COR-L47 (cell line): Measurements from ENCODE around the gene ERFL.
A peak's percentile ranks its signal among the peaks of the same experiment; 100 is the strongest.
"Not testable (repeated sequence)": the region's sequence is repeated elsewhere in the genome, so short reads cannot be mapped to it uniquely, and the experiment has no call there.

Experiments
- DNase-seq: peaks from one replicate; lab custom pipeline; 2025; lab: John Stamatoyannopoulos, UW

ERFL gene

DNA sequence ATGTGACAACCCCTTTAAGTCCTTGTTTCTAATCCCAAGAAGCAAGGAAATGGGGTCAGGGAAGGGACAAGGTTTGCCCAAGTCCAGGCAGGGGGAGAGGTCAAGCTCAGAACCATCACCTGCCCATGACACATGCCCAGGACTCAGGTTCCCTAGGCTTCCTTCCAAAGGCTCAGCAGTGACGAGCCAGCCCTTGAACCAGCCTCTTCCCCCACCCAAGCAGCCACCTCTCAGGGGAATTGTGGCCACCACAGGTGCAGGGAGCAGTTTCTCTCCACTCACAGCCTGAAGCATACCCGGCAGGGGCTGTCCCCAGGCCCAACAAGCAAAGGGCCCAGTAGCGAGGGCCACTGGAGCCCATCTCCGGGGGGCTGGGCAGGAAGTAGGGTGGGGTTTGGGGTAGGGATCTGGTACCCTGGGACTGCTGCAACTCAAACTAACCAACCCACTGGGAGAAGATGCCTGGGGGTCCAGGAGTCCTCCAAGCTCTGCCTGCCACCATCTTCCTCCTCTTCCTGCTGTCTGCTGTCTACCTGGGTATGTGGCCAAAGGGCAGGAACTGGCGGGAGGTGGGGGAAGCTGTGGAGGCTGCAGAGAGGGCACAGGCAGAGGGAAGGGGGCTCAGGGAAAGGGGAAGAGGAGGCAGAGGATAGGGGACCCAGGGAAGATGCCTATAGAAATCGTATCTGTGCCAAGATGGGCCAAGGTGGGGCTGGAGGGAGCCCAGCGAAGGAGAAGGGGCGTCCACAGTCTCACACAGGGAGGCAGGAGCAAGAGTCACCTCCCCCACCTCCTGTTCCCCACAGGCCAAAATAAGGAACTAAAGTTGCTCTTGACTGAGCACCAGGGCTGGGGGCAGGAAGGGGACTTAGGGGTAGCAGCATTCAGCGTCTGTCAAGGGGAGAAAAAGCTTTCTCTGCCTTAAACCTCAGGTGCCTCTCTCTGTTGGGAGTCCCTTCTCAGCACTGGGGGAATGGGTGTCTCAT is 51.1 kb downstream of the ERFL start, which contains the start of gene CD79A:
CD79A (plus strand) TSS at position 433 of the 986 bp plus-strand sequence; CDS start at position 459, 26 bp downstream.
- no peak for DNase-seq

- not testable (repeated sequence) for DNase-seq
Measured at GRCh38 chr19:41875973-41876372, 52.3 kb downstream of the ERFL start.

DNA sequence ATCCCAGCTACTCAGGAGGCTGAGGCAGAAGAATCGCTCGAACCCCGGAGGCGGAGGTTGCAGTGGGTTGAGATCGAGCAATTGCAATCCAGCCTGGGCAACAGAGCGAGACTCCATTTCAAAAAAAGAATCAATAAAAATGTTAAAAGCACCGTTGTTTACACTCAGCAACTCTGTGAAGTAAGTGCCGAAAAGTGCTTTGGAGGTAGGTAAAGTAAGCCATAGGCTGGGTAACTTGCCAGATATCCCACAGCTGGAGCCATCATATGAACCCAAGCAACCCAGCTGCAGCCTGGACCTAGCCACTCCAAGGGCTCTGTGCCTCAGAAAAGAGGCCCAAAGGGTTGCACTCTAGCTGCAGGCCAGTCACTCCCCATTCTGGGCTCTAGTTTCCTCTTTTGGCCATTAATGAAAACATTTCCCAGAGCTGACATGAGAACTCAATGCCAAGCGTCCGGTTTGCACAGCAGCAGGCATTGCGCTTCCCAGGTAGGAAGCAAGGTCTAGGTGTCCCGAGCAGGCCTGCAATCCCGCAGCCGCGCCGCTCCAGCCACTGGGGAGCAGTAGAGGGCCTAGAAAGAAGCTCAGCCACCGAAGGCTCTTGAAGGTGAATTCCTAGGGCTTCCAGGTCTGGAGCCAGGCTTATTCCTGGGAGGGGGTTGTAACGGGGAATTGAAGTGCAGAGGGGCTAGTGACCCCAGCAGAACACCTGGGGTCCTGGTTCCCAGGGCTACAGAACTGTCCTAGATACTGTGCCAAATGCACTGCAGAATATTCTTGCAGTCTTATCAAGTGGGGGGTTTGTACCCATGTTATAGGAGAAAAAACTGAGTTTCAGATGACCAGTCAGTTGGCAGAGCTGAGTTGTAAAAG is 55.2 kb downstream of the ERFL start:
- peak; percentile 28 for DNase-seq

GRCh38 chr19:41872384-41872774 is 55.9 kb downstream of the ERFL start:
- DNase-seq = no peak

GRCh38 chr19:41871573-41872383 is 56.5 kb downstream of the ERFL start:
- no peak for DNase-seq

- no peak for DNase-seq
Measured at GRCh38 chr19:41870401-41870873, 57.8 kb downstream of the ERFL start.

- peak; percentile 44 for DNase-seq
Measured at GRCh38 chr19:41869374-41869955, 58.8 kb downstream of the ERFL start.

DNA sequence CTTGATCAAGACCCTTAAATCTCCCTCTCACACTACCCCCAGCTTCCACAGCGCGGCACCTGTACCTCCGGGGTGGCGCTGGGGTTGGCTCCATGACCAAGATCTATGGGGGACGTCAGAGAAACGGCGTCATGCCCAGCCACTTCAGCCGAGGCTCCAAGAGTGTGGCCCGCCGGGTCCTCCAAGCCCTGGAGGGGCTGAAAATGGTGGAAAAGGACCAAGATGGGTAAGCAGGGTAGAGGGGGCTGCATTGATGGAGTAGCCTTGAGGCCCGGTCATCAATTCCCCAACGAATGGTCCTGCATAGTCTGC is 59.3 kb downstream of the ERFL start:
- no peak for DNase-seq

DNA sequence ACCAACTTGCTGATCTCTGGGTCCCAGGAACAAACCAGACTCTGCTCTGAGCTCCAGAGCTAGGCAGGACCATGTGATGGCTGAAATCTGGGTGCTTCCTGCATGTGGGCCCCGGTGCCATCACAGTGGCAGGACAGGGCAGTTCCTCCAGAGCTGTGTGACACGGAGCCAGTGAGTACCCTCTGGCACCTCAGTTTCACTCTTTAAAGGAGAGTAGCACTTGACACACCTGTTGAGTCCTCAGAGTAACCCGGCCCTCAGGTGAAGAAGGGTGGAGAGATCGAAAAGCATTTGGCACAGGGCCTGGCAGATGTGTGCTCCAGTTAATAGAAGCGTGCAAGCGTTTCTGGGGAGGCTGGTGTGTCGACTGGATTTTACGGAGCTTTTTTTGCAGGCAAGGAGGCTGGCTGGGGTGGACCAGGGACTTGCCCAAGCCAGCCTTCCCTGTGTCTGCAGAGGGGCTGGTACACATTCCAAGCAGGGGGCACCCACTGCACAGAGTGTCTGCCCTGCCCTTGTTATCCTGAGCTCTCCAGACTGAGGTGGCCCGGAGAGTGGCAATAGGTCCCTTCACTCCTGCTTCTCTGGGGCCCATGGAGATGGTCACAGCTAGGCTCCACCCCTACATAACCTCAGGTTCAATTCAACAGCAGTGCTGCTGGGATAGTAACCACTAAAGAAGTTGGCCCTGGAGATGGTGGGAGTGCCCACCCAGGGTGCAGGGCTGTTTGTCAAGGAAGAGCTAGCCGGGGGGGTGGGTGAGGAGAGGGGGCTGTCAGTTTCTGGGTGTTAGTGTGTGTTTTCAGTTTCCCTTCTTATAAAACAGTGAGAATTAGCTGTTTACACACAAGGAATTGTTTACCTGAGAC is 59.9 kb downstream of the ERFL start:
- no peak for DNase-seq

DNA sequence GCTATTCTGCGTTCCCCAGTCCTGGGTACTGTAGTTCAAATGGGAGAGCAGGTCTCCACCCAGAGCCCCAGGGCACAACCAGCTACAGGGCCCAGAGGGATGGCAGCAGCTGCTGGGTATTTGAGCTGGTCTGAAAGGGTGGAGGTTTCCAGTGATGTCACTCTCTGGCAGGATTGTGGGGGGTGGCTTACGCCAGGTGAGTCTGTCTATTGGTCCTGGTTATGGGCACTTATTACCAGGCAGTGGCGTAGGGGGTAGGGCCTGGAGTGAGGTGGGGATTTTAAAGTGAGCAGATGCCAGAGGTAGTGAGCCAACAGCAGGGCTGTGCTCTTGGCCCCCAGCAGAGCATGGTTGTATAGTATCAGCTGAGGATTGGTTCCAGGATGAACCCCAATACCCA is 62.0 kb downstream of the ERFL start:
- DNase-seq = no peak

DNA sequence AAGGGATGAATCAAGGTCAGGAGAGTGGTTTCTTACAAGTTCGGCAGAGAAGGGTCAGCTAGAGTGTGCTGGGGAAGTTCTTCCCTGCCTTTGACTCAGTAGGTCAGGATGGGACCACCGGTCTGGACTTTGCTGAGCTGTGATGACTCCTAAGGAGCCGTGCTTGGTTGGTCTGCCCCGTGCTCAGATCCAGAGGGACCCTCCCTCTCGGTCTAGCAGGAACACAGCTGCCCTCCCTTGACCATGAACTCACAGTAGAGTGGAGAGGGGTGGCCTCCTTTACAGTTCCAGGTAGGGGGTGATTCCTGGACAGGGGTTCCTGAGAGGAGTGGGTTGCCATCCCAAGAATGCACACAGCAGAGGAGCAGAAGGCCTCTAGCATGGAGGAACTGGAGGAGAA is 63.9 kb downstream of the ERFL start:
- no peak for DNase-seq

DNA sequence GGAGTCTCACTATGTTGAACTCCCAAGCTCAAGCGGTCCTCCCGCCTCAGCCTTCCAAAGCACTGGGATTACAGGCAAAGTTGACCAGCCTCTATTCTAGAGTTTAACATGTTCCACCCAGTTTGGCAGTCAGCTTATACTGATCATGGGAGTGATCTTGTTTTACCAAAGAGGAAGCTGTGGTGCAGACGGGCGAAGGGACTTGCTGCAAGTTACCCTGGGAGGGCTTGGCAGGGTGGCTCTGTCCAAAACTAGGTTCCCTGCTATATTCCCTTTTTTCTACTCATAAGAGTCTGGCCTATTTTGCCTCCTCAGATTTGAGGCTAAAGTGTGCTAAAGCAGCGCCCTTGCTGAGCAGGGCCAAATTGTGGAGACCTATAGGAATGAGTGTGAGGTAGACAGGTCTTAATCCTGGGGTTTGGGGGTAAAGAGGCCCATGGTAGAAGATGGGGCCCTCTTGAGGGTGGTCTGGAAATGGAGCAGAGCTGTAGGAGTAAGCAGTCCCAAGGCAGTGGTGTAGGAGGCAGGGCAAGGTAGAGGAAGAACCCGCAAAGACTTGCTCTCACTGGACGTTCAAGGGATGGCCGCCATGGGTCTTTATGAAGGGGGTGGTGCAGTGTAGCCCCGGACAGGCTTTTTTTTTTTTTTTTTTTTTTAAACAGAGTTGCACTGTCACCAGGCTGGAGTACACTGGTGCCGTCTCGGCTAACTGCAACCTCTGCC is 64.9 kb downstream of the ERFL start:
- DNase-seq = no peak

DNA sequence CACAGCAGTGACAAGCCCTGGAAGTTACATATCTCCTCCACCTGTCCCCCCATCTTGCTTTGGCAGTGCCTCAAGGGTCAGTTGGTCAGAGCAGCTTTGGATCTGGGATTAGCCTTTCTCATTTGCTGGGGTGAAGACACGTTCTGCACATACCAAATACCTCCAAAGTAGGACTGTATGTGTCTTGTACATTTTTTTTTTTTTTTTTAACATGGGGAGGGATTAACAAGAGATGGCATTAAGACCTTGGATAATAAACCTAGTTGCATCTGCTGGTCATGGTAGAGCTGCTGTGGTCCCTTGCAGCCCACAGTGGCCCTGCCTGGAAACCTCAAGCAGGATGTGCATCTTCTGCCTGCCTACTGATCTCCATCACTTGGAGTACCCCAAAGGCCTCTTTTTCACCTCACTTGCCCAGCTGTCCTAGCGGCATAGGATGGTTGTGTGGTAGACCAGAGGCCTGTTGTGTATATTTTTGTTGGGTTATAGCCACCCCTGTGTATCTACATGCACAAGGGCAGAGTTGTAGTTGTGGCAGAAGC is 65.7 kb downstream of the ERFL start:
- DNase-seq = no peak

GRCh38 chr19:41861846-41862245 is 66.4 kb downstream of the ERFL start:
- DNase-seq = no peak

DNA sequence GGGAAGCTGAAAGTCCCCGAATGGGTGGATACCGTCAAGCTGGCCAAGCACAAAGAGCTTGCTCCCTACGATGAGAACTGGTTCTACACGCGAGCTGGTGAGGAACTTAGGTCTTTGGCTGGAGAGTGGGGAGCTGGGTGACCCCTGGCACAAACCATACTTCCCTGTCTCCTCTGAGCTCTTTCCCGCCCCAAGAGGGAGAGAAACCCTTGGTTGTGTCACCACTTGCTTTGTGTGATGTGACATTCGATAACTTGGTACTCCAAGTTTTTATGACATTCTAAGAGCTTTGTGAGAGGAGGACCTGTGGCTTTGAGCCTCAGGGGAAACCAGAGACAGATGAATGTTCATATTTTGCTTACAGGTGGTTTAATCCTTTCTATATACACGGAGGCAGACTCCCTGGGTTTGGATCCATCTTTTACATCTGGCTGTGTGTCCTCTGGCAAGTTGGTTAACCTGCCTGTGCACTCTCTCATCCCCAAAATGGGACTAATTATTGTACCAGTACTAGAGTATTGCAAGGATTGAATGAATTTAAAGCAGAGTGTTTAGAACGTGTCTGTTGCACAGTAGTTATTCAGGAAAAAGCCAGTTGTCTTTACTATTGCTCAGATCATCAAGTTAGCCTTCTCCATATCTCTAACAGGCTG is 67.0 kb downstream of the ERFL start:
- no peak for DNase-seq

- DNase-seq = no peak
Measured at GRCh38 chr19:41860419-41861115, 67.7 kb downstream of the ERFL start.

DNA sequence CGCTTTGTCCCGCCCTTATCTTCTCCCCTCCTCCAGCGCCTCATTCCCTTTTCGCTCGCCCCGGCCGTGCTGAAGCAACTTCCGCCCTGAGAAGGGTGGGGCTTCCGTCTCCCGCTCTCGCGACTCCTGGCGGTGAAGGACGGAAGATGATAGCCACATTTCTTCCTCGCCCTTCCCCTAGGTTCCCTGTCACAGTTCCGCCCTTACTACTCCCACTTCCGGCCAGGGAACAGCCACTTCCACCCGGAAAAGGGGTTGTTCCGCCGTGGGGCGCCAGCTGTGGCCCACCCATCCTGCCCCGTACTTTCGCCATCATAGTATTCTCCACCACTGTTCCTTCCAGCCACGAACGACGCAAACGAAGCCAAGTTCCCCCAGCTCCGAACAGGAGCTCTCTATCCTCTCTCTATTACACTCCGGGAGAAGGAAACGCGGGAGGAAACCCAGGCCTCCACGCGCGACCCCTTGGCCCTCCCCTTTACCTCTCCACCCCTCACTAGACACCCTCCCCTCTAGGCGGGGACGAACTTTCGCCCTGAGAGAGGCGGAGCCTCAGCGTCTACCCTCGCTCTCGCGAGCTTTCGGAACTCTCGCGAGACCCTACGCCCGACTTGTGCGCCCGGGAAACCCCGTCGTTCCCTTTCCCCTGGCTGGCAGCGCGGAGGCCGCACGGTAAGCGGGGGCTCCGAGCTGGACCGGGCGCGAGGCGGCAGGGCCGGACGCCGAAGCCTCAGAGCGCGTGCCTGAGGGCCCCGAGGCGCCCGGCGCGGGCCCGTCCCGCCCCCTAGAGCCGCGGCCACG is 68.4 kb downstream of the ERFL start, which contains the start of gene RPS19:
RPS19 (plus strand) TSS at position 638 of the 801 bp plus-strand sequence. CDS start 520 bp downstream, outside the sequence.
- peak; percentile 97 for DNase-seq
